ENCODE results near the gene RERE.
"Not testable (repeated sequence)": the region's sequence is repeated elsewhere in the genome, so short reads cannot be mapped to it uniquely, and the experiment has no call there.

Gene RERE

GRCh38 chr1:8512504-8512903 is 304.9 kb downstream of the RERE start:
- no peak for DNase-seq (ENCODE audit: low read depth)

- DNase-seq (ENCODE audit: low read depth), result peak; percentile 85
Observed at GRCh38 chr1:8510041-8510823, 307.2 kb downstream of the RERE start.

GRCh38 chr1:8509579-8509978 is 307.9 kb downstream of the RERE start:
- no peak for DNase-seq (ENCODE audit: low read depth)

GRCh38 chr1:8506995-8507615 is 310.3 kb downstream of the RERE start:
- DNase-seq (ENCODE audit: low read depth), result no peak

GRCh38 chr1:8506456-8506855 is 311.0 kb downstream of the RERE start:
- DNase-seq (ENCODE audit: low read depth), result no peak

- no peak for DNase-seq (ENCODE audit: low read depth)
Observed at GRCh38 chr1:8503842-8504241, 313.6 kb downstream of the RERE start.

GRCh38 chr1:8502949-8503348 is 314.5 kb downstream of the RERE start:
- DNase-seq (ENCODE audit: low read depth), result not testable (repeated sequence)

GRCh38 chr1:8497210-8497819 is 320.1 kb downstream of the RERE start:
- peak; percentile 91 for DNase-seq (ENCODE audit: low read depth)

GRCh38 chr1:8496473-8496872 is 321.0 kb downstream of the RERE start:
- no peak for DNase-seq (ENCODE audit: low read depth)

GRCh38 chr1:8495928-8496401 is 321.5 kb downstream of the RERE start:
- DNase-seq (ENCODE audit: low read depth), result peak; percentile 41

- no peak for DNase-seq (ENCODE audit: low read depth)
Observed at GRCh38 chr1:8494681-8495080, 322.8 kb downstream of the RERE start.

GRCh38 chr1:8493916-8494540 is 323.4 kb downstream of the RERE start:
- peak; percentile 38 for DNase-seq (ENCODE audit: low read depth)

GRCh38 chr1:8487249-8487648 is 330.2 kb downstream of the RERE start:
- DNase-seq (ENCODE audit: low read depth), result no peak

GRCh38 chr1:8486047-8486446 is 331.4 kb downstream of the RERE start:
- no peak for DNase-seq (ENCODE audit: low read depth)

GRCh38 chr1:8483586-8483985 is 333.9 kb downstream of the RERE start:
- no peak for DNase-seq (ENCODE audit: low read depth)

- peak; percentile 53 for DNase-seq (ENCODE audit: low read depth)
Observed at GRCh38 chr1:8482979-8483381, 334.5 kb downstream of the RERE start.

GRCh38 chr1:8481650-8482380 is 335.6 kb downstream of the RERE start:
- DNase-seq (ENCODE audit: low read depth), result peak; percentile 67

- no peak for DNase-seq (ENCODE audit: low read depth)
Observed at GRCh38 chr1:8478566-8478965, 338.9 kb downstream of the RERE start.

- peak; percentile 60 for DNase-seq (ENCODE audit: low read depth)
Observed at GRCh38 chr1:8477983-8478362, 339.5 kb downstream of the RERE start.

- peak; percentile 76 for DNase-seq (ENCODE audit: low read depth)
Observed at GRCh38 chr1:8477166-8477982, 340.1 kb downstream of the RERE start.

- no peak for DNase-seq (ENCODE audit: low read depth)
Observed at GRCh38 chr1:8476006-8476405, 341.4 kb downstream of the RERE start.
